Tibial nerve (tissue), 4 donors: Measurements from ENCODE around the gene LTO1. TPM values are rescaled to one million over a fixed set of nuclear protein-coding genes. Genes with fewer than 3 reads are reported as not detected.
"Not testable (repeated sequence)": the region's sequence is repeated elsewhere in the genome, so short reads cannot be mapped to it uniquely, and the experiment has no call there.

Source experiments
- DNase-seq, 2 donors: peaks; one replicate each; pipeline ENCODE4 v3.0.0-alpha.2; 2019; ENCODE audit warnings: low spot score in 2 of 2
- H3K27ac ChIP-seq, 4 donors: fragments of 200-600 bp; sonication (generic) in 3 of 4; one replicate each; pipeline ENCODE4 v1.5.1; 2017 to 2019; ENCODE audit warnings: mild to moderate bottlenecking in 1 of 4
- H3K27me3 ChIP-seq, 2 donors: fragments of 200-600 bp; sonication (generic) in 1 of 2; one replicate each; pipeline versions ENCODE4 v1.5.1 to v1.6.0; 2017 to 2019
- H3K36me3 ChIP-seq, 3 donors: fragments of 200-600 bp; sonication (generic); one replicate each; pipeline ENCODE4 v1.5.1; 2018 to 2019
- H3K4me1 ChIP-seq, 4 donors: fragments of 200-600 bp; sonication (generic) in 3 of 4; one replicate each; pipeline ENCODE4 v1.5.1; 2017 to 2019
- H3K4me3 ChIP-seq, 4 donors: fragments of 200-600 bp; sonication (generic) in 3 of 4; one replicate each; pipeline ENCODE4 v1.5.1; 2017 to 2019; ENCODE audit warnings: mild to moderate bottlenecking in 1 of 4, moderate library complexity in 1 of 4
- H3K9me3 ChIP-seq, 4 donors: fragments of 200-600 bp; sonication (generic) in 3 of 4; one replicate each; pipeline ENCODE4 v1.5.1; 2017 to 2019
- EP300 ChIP-seq, 2 donors: sonication (generic); formaldehyde crosslinking; IDR thresholded peaks; one replicate each; pipeline ENCODE4 v1.6.1; 2017; ENCODE audit warnings: antibody characterized with exemption in 2 of 2, mild to moderate bottlenecking in 1 of 2
- POLR2A ChIP-seq, 2 donors: fragments of 450-650 bp; IDR thresholded peaks; one replicate each; pipeline ENCODE4 v1.6.1; 2017; ENCODE audit warnings: antibody characterized with exemption in 2 of 2, mild to moderate bottlenecking in 2 of 2, moderate library complexity in 2 of 2
- WGBS, 2 donors: methylation state at CpG; one replicate each; pipeline ENCODE4 v1.1.5; 2018; 5-methylcytosine and 5-hydroxymethylcytosine counted together
- total RNA-seq, 4 donors: library from RNA; depleted of rRNA; stranded (reverse); fragments of >200 nt; gene quantifications; one replicate each; pipeline ENCODE4 v1.1.0, GENCODE V29; 2016
- TF ChIP-seq, protein P1 (sequence below), 5 experiments: fragments of 200-600 bp in 3 of 5; fragments of 450-650 bp in 2 of 5; sonication (generic) in 3 of 5; IDR thresholded peaks; one replicate each; pipeline ENCODE4 v1.5.1; 2016 to 2019; ENCODE audit warnings: antibody characterized with exemption in 5 of 5, mild to moderate bottlenecking in 3 of 5, moderate library complexity in 2 of 5

The LTO1 gene
- total RNA-seq, 4 donors from 2014 or later = 22.5 to 29.9 (median 23.1) TPM

DNA sequence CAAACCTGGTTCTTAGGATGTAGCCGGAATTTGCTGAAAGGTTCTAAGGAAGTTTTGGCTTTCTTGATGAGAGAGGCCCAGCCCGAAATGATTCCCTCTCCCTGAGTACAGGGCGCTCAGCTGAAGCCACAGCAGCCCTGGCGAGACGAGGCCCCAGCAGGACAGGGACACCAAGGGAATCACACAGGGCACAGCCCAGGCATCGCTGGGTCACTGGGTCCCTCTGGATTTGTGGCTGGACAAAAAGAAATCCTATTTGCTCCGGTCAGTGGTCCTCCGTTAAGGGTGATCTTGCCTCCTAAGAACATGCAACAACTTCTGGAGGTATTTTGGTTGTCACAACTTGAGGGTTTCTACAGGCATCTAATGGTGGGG, 22.3 kb upstream of the LTO1 start:
- peaks cover 0 to 74% of the 10 kb centered on the region in 2 donors for H3K27me3 ChIP-seq
- peaks cover 0 to 2% (median 0%) of the 10 kb centered on the region in 4 donors for H3K9me3 ChIP-seq
- H3K36me3 ChIP-seq = no peaks in the 10 kb centered on the region
- H3K27ac ChIP-seq = no peak overlapping the region
- TF ChIP-seq POLR2A (IDR thresholded peaks at IDR 0.05) = no peak
- no peak for TF ChIP-seq EP300 (IDR thresholded peaks at IDR 0.05)
- TF ChIP-seq, protein P1, sequence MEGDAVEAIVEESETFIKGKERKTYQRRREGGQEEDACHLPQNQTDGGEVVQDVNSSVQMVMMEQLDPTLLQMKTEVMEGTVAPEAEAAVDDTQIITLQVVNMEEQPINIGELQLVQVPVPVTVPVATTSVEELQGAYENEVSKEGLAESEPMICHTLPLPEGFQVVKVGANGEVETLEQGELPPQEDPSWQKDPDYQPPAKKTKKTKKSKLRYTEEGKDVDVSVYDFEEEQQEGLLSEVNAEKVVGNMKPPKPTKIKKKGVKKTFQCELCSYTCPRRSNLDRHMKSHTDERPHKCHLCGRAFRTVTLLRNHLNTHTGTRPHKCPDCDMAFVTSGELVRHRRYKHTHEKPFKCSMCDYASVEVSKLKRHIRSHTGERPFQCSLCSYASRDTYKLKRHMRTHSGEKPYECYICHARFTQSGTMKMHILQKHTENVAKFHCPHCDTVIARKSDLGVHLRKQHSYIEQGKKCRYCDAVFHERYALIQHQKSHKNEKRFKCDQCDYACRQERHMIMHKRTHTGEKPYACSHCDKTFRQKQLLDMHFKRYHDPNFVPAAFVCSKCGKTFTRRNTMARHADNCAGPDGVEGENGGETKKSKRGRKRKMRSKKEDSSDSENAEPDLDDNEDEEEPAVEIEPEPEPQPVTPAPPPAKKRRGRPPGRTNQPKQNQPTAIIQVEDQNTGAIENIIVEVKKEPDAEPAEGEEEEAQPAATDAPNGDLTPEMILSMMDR (IDR thresholded peaks at IDR 0.05) = no peak
- DNase-seq = no peak
- WGBS, 2 donors = 89% methylated on average over 8 of the region's 8 CpGs
- no peak overlapping the region for H3K4me3 ChIP-seq
- peaks cover 0 to 13% (median 0%) of the 10 kb centered on the region in 4 donors for H3K4me1 ChIP-seq

DNA sequence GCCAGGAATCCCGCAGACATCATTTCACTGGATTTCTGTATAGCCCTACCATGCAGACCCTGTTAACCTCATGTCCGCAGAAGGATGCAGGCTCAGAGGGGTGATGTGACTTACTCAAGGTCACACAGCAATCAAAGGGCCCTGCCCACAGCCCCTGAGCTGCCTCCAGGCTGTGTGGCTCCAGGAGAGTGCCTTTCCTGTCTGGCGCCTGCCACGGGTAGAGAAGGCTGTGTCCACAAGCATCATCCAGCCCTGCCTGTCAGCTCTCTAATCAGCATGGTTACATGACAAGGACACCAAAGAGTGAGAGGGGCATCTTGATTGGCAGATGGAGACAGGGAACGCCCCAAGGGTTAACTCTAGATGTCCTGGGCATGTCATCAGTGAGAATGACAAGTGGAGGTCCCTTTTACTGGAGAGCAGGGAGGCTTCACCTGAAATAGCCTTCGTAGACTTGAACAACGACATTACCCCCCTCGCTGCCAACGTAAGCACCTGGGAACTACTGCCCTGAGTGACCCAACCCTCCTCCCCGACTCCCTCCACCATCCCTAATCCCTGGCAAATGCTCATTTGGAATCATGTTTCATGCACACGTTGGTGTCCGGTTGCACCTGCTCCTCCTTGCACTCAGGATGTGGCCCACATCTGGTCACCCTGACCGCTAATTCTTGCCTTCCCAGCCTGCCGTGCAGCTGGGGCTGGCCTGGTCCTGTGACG, 21.8 kb upstream of the LTO1 start:
- Histone ChIP-seq H3K4me1 (peaks cover 0 to 8% (median 0%) of the 10 kb centered on the region in 4 donors), H3K4me3 (no peak overlapping the region), H3K9me3 (peaks cover 0 to 7% (median 0%) of the 10 kb centered on the region in 4 donors), H3K36me3 (no peaks in the 10 kb centered on the region), H3K27ac (no peak overlapping the region), H3K27me3 (peaks cover 0 to 69% of the 10 kb centered on the region in 2 donors)
- WGBS, 2 donors = 64 to 68% methylated on average over 15 of the region's 15 CpGs
- TF ChIP-seq, protein P1 (IDR thresholded peaks at IDR 0.05) = no peak
- TF ChIP-seq POLR2A (IDR thresholded peaks at IDR 0.05) (no peak), EP300 (IDR thresholded peaks at IDR 0.05) (no peak)
- DNase-seq = no peak

DNA sequence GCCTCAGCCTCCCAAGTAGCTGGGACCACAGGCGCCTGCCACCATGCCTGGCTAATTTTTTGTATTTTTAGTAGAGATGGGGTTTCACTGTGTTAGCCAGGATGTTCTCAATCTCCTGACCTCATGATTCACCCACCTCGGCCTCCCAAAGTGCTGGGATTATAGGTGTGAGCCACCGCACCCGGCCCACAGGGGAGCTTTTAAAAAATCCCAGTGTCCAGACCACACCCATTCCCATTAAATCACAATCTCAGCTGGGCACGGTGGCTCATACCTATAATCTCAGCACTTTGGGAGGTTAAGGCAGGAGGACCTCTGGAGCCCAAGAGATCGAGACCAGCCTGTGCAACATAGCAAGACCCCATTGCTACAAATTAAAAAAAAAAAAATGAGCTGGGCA, 20.8 kb upstream of the LTO1 start:
- not testable (repeated sequence) for DNase-seq
- 88 to 92% methylated on average over 6 of the region's 6 CpGs for WGBS, 2 donors
- H3K27me3 ChIP-seq = peaks cover 0 to 59% of the 10 kb centered on the region in 2 donors

DNA sequence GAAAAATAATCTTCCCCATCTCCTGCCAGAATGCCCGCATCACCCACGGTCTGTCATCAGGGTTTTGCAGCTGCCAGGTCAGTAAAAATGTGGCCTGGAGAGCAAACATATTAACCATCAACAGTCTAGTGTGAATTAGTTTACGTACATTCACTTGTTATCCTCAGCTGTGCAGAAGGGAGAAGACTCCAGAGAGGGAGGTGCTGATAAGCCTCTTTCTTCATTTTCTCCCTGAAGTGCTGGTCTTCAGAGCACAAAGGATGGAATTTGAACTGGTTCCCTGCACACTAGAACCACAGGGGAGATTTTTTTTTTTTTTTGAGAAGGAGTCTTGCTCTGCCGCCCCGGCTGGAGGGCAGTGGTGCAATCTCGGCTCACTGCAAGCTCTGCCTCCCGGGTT, 20.4 kb upstream of the LTO1 start:
- Histone ChIP-seq H3K4me3 (no peak overlapping the region), H3K27ac (no peak overlapping the region), H3K4me1 (peaks cover 0 to 4% (median 0%) of the 10 kb centered on the region in 4 donors), H3K9me3 (peaks cover 0 to 14% (median 0%) of the 10 kb centered on the region in 4 donors), H3K27me3 (peaks cover 0 to 55% of the 10 kb centered on the region in 2 donors), H3K36me3 (no peaks in the 10 kb centered on the region)
- no peak for DNase-seq
- WGBS, 2 donors = 79 to 86% methylated on average over 7 of the region's 7 CpGs
- TF ChIP-seq, protein P1 (IDR thresholded peaks at IDR 0.05) = no peak
- no peak for TF ChIP-seq POLR2A (IDR thresholded peaks at IDR 0.05)
- no peak for TF ChIP-seq EP300 (IDR thresholded peaks at IDR 0.05)

More for the DNA sequence above, 20.8 kb upstream of the LTO1 start:
- H3K27ac ChIP-seq, H3K4me1 ChIP-seq, H3K36me3 ChIP-seq, H3K4me3 ChIP-seq: not testable (repeated sequence)
- H3K9me3 ChIP-seq = peaks cover 0 to 14% (median 0%) of the 10 kb centered on the region in 4 donors

DNA sequence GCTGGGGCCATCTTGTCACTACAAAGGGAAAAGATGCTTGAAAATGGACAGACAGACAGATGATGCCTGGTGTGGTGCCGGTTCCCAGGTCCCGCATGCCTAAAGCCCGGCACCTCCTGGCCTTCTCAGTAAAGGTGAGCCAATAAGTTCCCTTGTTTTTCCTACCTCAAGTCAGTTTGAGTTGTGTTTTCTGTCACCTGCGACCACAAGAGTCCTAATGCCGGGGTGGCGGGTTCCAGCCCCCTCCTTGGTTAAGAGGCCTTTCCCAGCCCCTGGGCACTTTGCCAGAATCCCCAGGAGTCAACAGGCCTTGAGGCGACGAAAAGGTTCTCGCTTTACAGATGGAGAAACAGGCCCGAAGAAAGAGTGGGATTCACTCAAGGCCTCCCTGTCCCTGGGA, 19.6 kb upstream of the LTO1 start:
- peaks cover 0 to 53% of the 10 kb centered on the region in 2 donors for H3K27me3 ChIP-seq
- no peak for TF ChIP-seq POLR2A (IDR thresholded peaks at IDR 0.05)
- no peak for TF ChIP-seq EP300 (IDR thresholded peaks at IDR 0.05)
- TF ChIP-seq, protein P1 (IDR thresholded peaks at IDR 0.05) = no peak
- no peak overlapping the region for H3K27ac ChIP-seq
- H3K4me1 ChIP-seq = no peaks in the 10 kb centered on the region
- WGBS, 2 donors = 73 to 77% methylated on average over 10 of the region's 10 CpGs
- DNase-seq = no peak
- H3K9me3 ChIP-seq = peaks cover 0 to 14% (median 0%) of the 10 kb centered on the region in 4 donors
- H3K4me3 ChIP-seq = no peak overlapping the region
- H3K36me3 ChIP-seq = no peaks in the 10 kb centered on the region
